Type B pancreatic cell (in vitro differentiated cells): ENCODE results near the gene RPS6KA2. TPM values are rescaled to one million over a fixed set of nuclear protein-coding genes. Genes with fewer than 3 reads are reported as not detected.

ENCODE experiments used
- DNase-seq: peaks from one replicate; pipeline ENCODE4 v3.0.0; 2021; ENCODE audit warnings: mixed read lengths; ENCODE audit not compliant: unreplicated experiment; ENCODE audit errors: extremely low spot score
- H3K27ac Mint-ChIP-seq: 2 replicates; pipeline ENCODE4 v1.8.0; 2021; ENCODE audit warnings: mild to moderate bottlenecking, mixed read lengths
- H3K27me3 Mint-ChIP-seq: 2 replicates; pipeline ENCODE4 v1.8.0; 2021; ENCODE audit warnings: mixed read lengths
- H3K36me3 Mint-ChIP-seq: 2 replicates; pipeline ENCODE4 v1.8.0; 2021; ENCODE audit warnings: mixed read lengths
- H3K4me1 Mint-ChIP-seq: one replicate; pipeline ENCODE4 v1.8.0; 2021; ENCODE audit warnings: mixed read lengths; ENCODE audit not compliant: unreplicated experiment
- H3K4me3 Mint-ChIP-seq: 2 replicates; pipeline ENCODE4 v1.8.0; 2021; ENCODE audit warnings: mild to moderate bottlenecking, mixed read lengths
- H3K9me3 Mint-ChIP-seq: 2 replicates; pipeline ENCODE4 v1.8.0; 2021; ENCODE audit warnings: mixed read lengths
- CTCF ChIP-seq: fragments of 200-600 bp; sonication (generic); conservative IDR thresholded peaks from 2 replicates; pipeline ENCODE4 v1.5.0; 2021; ENCODE audit warnings: antibody characterized with exemption, mild to moderate bottlenecking
- total RNA-seq: library from RNA; stranded (reverse); gene quantifications from 2 replicates; pipeline ENCODE4 v1.2.1, GENCODE V29; 2021; ENCODE audit warnings: low replicate concordance

Gene RPS6KA2
- total RNA-seq, 1 donor from 2014 or later = 23.8 TPM

- DNase-seq = no peak
- H3K27ac Mint-ChIP-seq = no peak overlapping the region
- H3K36me3 Mint-ChIP-seq = peaks cover 6% of the 10 kb centered on the region
- no peak overlapping the region for H3K4me3 Mint-ChIP-seq
- TF ChIP-seq CTCF = no peak
- H3K4me1 Mint-ChIP-seq = peaks cover 27% of the 10 kb centered on the region
- H3K27me3 Mint-ChIP-seq = no peaks in the 10 kb centered on the region
- no peaks in the 10 kb centered on the region for H3K9me3 Mint-ChIP-seq
Observed at GRCh38 chr6:166538297-166539010, 88.6 kb downstream of the RPS6KA2 start.

GRCh38 chr6:166534658-166535406 lies 92.2 kb downstream of the RPS6KA2 start:
- no peaks in the 10 kb centered on the region for H3K27me3 Mint-ChIP-seq
- no peak for TF ChIP-seq CTCF
- peaks cover 8% of the 10 kb centered on the region for H3K36me3 Mint-ChIP-seq
- H3K27ac Mint-ChIP-seq = no peak overlapping the region
- no peak overlapping the region for H3K4me3 Mint-ChIP-seq
- H3K4me1 Mint-ChIP-seq = peaks cover under 1% of the 10 kb centered on the region
- no peak for DNase-seq
- peaks cover 2% of the 10 kb centered on the region for H3K9me3 Mint-ChIP-seq

GRCh38 chr6:166533205-166533824 lies 93.7 kb downstream of the RPS6KA2 start:
- Mint-ChIP-seq H3K9me3 (peaks cover 5% of the 10 kb centered on the region), H3K27me3 (no peaks in the 10 kb centered on the region), H3K27ac (no peak overlapping the region), H3K36me3 (peaks cover 12% of the 10 kb centered on the region), H3K4me3 (no peak overlapping the region), H3K4me1 (no peaks in the 10 kb centered on the region)
- DNase-seq = no peak
- TF ChIP-seq CTCF = no peak

- Mint-ChIP-seq H3K4me1 (no peaks in the 10 kb centered on the region), H3K9me3 (peaks cover 5% of the 10 kb centered on the region), H3K27me3 (no peaks in the 10 kb centered on the region), H3K4me3 (no peak overlapping the region), H3K36me3 (peaks cover 14% of the 10 kb centered on the region), H3K27ac (no peak overlapping the region)
- no peak for DNase-seq
- no peak for TF ChIP-seq CTCF
Observed at GRCh38 chr6:166532302-166532701, 94.7 kb downstream of the RPS6KA2 start.

- Mint-ChIP-seq H3K4me3 (no peak overlapping the region), H3K27ac (no peak overlapping the region), H3K4me1 (no peaks in the 10 kb centered on the region), H3K9me3 (peaks cover 5% of the 10 kb centered on the region), H3K27me3 (no peaks in the 10 kb centered on the region), H3K36me3 (peaks cover 14% of the 10 kb centered on the region)
- TF ChIP-seq CTCF = no peak
- DNase-seq = no peak
Observed at GRCh38 chr6:166530211-166531095, 96.6 kb downstream of the RPS6KA2 start.
